Measurements from ENCODE around the gene STK32B.

The STK32B gene

DNA sequence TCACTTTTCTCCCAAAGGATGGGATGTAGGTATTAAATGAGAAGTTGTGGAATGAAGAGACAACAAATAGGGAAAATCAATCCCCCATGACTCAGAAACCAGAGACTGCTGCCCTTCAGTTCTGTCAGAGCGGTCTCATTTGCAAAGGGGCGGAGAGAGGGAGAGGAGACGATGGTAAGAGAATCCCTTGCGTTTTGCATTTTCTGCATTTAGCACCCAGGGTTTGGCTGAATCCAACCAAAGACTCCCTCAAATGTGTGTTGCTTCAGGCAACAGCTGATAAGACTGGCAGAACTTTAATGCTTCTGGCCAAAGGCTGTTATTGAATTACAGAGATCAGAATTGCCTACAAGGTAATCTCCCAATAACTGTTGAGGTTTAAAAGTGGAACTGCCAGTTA, 426.9 kb downstream of the STK32B start:
- no peak overlapping the region for H3K4me3 ChIP-seq (ENCODE audit: low read length)
- TF ChIP-seq, protein P1, sequence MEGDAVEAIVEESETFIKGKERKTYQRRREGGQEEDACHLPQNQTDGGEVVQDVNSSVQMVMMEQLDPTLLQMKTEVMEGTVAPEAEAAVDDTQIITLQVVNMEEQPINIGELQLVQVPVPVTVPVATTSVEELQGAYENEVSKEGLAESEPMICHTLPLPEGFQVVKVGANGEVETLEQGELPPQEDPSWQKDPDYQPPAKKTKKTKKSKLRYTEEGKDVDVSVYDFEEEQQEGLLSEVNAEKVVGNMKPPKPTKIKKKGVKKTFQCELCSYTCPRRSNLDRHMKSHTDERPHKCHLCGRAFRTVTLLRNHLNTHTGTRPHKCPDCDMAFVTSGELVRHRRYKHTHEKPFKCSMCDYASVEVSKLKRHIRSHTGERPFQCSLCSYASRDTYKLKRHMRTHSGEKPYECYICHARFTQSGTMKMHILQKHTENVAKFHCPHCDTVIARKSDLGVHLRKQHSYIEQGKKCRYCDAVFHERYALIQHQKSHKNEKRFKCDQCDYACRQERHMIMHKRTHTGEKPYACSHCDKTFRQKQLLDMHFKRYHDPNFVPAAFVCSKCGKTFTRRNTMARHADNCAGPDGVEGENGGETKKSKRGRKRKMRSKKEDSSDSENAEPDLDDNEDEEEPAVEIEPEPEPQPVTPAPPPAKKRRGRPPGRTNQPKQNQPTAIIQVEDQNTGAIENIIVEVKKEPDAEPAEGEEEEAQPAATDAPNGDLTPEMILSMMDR (conservative IDR thresholded peaks at IDR 0.05; ENCODE audit: low read depth, low read length) = no peak
- no peak for DNase-seq (ENCODE audit: low read depth)

DNA sequence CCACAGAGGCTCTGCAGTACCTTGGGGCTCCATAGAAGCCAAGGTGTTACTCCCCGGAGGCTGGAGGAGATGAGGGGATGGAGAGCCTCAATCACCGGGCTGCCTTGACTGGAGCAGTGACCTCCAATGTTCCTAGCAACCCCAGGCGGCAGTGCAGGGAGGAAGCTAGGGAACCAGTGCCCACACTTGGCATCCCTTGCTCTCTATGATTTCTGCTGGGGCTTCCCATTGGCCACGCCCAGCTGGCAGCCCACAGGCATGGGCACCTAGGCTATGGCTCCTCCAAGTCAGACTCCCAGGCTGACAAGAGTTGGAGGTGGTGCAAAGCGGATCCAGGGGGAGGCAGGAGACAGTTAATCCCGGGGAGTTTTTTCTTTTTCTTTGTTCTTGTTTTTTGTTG, 427.4 kb downstream of the STK32B start:
- H3K4me3 ChIP-seq (ENCODE audit: low read length) = no peak overlapping the region
- TF ChIP-seq, protein P1 (conservative IDR thresholded peaks at IDR 0.05; ENCODE audit: low read depth, low read length) = no peak
- no peak for DNase-seq (ENCODE audit: low read depth)

DNA sequence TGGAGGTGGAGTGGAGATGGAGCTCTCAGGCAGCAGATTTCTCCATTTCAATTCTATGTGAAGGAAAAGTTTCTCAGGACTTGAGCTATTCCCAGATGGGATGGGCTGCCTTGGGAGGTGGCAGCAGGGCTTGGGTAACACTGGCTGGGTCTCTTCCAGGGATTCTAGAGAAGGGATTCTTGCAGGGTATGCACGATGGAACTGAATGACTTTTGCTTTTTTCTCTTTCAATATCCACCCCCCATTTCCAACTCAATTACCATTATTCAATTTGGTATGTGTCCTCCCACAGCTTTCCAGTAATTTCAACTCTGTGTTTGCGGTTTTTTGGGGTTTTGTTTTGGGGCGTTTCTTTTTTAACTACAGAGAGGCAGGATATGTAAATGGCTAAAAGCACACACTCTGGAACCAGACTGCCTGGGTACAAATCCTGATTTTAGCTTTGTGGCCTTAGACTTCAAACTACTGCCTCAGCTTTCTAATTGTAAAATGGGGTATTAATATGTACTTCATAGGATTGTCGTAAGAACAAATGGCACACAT, 428.3 kb downstream of the STK32B start:
- TF ChIP-seq, protein P1 (conservative IDR thresholded peaks at IDR 0.05; ENCODE audit: low read depth, low read length) = no peak
- no peak overlapping the region for H3K4me3 ChIP-seq (ENCODE audit: low read length)
- no peak for DNase-seq (ENCODE audit: low read depth)

DNA sequence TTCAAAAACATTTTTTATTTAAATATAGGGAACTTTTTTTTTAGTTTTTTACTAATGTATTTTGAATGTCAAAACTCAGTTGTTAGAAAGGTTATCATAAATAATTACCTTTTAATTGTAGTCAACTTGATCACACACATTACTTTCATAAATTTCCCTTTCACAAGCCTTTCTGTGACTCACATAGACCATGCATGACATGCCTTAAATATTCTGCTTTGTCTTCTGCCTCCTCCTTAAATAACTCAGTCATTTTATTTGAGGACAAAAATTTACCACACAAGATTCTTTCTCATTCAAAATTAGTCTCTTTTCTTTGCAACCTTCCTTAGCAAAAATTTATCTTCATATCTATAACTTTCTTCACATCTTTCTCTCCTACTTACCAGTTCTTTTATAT, 437.1 kb downstream of the STK32B start:
- TF ChIP-seq, protein P1 (conservative IDR thresholded peaks at IDR 0.05; ENCODE audit: low read depth, low read length) = no peak
- no peak for DNase-seq (ENCODE audit: low read depth)
- no peak overlapping the region for H3K4me3 ChIP-seq (ENCODE audit: low read length)

DNA sequence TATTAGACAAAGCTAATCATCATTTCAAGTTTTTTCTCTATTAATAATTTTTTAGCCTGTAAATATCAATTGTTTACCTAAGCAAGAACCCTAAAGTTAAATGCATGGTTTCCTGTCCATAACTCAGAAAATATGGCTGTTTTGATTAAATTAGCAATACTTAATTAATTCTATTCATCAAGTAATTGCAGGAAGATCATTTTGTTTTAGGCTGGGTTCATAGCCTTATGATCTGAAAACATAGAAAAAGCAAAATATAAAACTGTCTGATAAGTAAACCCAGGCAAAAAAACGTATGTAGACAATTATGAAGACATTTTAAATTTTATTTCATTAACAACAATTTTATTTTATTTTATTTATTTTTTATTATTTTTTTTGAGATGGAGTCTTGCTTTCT, 438.0 kb downstream of the STK32B start:
- no peak for DNase-seq (ENCODE audit: low read depth)
- TF ChIP-seq, protein P1 (conservative IDR thresholded peaks at IDR 0.05; ENCODE audit: low read depth, low read length) = no peak
- H3K4me3 ChIP-seq (ENCODE audit: low read length) = no peak overlapping the region

DNA sequence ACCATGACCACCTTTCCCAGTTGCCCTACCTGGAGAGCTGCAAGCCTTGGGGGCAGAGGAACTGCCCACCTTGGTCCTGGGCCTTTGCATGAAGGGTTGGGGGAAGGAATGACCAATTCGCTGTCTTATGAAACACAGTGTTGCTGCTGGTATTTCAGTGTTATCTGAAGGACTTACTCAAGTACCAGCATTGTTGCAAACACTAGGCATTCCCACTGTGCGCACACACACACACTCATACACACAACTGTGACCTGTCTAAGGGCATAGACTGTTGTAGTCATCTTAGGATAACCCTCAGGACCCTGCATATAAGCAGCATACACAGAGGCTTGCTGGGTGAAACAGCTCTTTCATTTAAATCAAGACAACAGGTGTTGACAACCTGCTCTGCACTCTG, 446.2 kb downstream of the STK32B start:
- TF ChIP-seq, protein P1 (conservative IDR thresholded peaks at IDR 0.05; ENCODE audit: low read depth, low read length) = no peak
- DNase-seq (ENCODE audit: low read depth) = no peak
- no peak overlapping the region for H3K4me3 ChIP-seq (ENCODE audit: low read length)

DNA sequence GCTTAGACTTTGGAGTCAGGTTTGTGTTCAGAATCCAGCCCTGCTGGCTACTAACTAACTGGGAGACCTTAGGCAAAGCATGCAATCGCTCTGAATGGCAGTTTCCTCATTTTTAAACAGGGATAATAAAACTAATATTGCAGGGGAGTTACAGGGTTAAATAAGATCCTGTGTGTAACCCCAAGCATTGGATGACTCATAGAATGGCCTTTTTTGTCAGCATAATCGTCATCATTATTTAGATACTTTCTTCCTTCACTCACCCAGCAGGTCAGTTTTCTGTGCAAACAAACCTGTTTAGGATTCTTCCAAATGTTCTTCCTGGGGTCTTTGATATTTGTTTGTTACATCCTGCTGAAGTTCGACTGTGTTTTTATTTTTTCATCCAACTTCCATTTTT, 448.9 kb downstream of the STK32B start:
- TF ChIP-seq, protein P1 (conservative IDR thresholded peaks at IDR 0.05; ENCODE audit: low read depth, low read length) = no peak
- no peak overlapping the region for H3K4me3 ChIP-seq (ENCODE audit: low read length)
- DNase-seq (ENCODE audit: low read depth) = no peak
